ENCODE measurements around the gene TEX28.
"Not testable (repeated sequence)": the region's sequence is repeated elsewhere in the genome, so short reads cannot be mapped to it uniquely, and the experiment has no call there.

TEX28 gene

DNA sequence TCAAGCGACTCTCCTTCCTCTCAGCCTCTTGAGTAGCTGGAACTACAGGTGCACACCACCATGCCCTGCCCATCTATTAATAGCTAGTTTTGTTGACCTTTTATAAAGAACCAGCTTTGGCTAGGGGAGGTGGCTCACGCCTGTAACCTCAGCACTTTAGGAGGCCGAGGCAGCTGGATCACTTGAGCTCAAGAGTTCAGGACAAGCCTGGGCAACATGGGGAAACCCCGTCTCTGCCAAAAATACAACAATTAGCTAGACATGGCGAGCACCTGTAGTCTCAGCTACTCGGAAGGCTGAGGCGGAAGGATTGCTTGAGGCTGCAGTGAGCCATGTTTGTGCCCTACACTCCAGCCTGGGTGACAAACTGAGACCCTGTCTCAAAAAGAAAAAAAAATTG lies 3.4 kb upstream of the TEX28 start:
- peak overlapping the region; percentile 19; the same call in 1 of the 2 replicates for H3K4me2 ChIP-seq (ENCODE audit: low read length)
- no peaks in the 10 kb centered on the region for H3K36me3 ChIP-seq (ENCODE audit: control insufficient read depth, low read length)
- no peaks in the 10 kb centered on the region for H4K20me1 ChIP-seq (ENCODE audit: control insufficient read depth, insufficient read depth, low read depth, low read length)
- no peaks in the 10 kb centered on the region for H3K9me3 ChIP-seq (ENCODE audit: control insufficient read depth, insufficient read depth, low read length)
- no peak overlapping the region for H3K27ac ChIP-seq (ENCODE audit: low read depth, low read length)
- H3K4me1 ChIP-seq (ENCODE audit: control insufficient read depth, low read length): peaks cover 11% of the 10 kb centered on the region
- H3K9me2 ChIP-seq (replicated peaks; ENCODE audit: control insufficient read depth, low read length): no peaks in the 10 kb centered on the region
- no peaks in the 10 kb centered on the region for H3K27me3 ChIP-seq (ENCODE audit: control insufficient read depth, low read length)
- H3K4me3 ChIP-seq (ENCODE audit: low read length): no peak overlapping the region
- TF ChIP-seq EZH2phosphoT487 (IDR thresholded peaks at IDR 0.05; ENCODE audit: borderline replicate concordance, low read length) (no peak), CTCF (IDR thresholded peaks at IDR 0.05; ENCODE audit: low read depth, low read length, poor library complexity, severe bottlenecking) (no peak)
- H3K79me2 ChIP-seq (ENCODE audit: control insufficient read depth, low read length): no peaks in the 10 kb centered on the region
- no peaks in the 10 kb centered on the region for H3F3A ChIP-seq (ENCODE audit: control insufficient read depth, insufficient read depth)

- H3K4me1 ChIP-seq (ENCODE audit: control insufficient read depth, low read length): peaks cover 11% of the 10 kb centered on the region
- H3K4me3 ChIP-seq (ENCODE audit: low read length): no peak overlapping the region
- no peaks in the 10 kb centered on the region for H3K79me2 ChIP-seq (ENCODE audit: control insufficient read depth, low read length)
- no peaks in the 10 kb centered on the region for H3K9me3 ChIP-seq (ENCODE audit: control insufficient read depth, insufficient read depth, low read length)
- no peaks in the 10 kb centered on the region for H4K20me1 ChIP-seq (ENCODE audit: control insufficient read depth, insufficient read depth, low read depth, low read length)
- TF ChIP-seq EZH2phosphoT487 (IDR thresholded peaks at IDR 0.05; ENCODE audit: borderline replicate concordance, low read length) (no peak), CTCF (IDR thresholded peaks at IDR 0.05; ENCODE audit: low read depth, low read length, poor library complexity, severe bottlenecking) (no peak)
- H3K36me3 ChIP-seq (ENCODE audit: control insufficient read depth, low read length): no peaks in the 10 kb centered on the region
- H3K4me2 ChIP-seq (ENCODE audit: low read length): no peak overlapping the region
- H3K27ac ChIP-seq (ENCODE audit: low read depth, low read length): no peak overlapping the region
- no peaks in the 10 kb centered on the region for H3K27me3 ChIP-seq (ENCODE audit: control insufficient read depth, low read length)
- H3F3A ChIP-seq (ENCODE audit: control insufficient read depth, insufficient read depth): no peaks in the 10 kb centered on the region
- H3K9me2 ChIP-seq (replicated peaks; ENCODE audit: control insufficient read depth, low read length): no peaks in the 10 kb centered on the region
Measured at GRCh38 chrX:154296731-154297130, 1.8 kb upstream of the TEX28 start.

DNA sequence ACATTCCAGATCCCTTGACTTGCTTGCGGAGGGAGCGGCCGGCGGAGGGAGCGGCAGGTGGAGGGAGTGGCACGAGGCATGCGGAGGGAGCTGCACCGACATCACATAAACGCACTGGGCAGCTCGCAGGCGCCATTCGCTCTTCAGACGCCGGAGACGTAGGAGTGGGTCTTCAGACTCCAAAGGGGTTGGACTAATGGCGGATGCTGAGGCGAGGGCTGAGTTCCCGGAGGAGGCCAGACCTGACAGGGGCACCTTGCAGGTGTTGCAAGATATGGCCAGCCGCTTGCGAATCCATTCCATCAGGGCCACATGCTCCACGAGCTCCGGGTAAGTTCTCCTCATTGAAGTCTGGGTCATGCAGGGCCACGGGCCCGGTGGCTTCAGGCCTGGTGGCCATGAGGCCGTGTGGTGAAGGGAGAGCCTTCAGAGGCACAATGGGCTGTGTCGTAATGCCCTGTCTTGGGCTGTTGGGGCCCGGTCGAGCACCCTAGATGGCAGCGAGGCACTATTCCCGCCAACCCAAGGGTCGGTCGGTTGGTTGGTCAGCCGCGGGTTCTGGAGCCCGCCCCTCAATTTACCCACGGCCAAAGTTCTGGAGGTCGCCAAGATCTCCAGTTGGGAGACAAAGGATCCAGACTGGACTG lies 863 bp upstream of the TEX28 start, which contains the start of gene TKTL1:
Gene TKTL1 (plus strand): TSS at position 132 of the 647 bp plus-strand sequence. CDS start 65 bp downstream, at position 197.
- Histone ChIP-seq H4K20me1 (ENCODE audit: control insufficient read depth, insufficient read depth, low read depth, low read length) (no peaks in the 10 kb centered on the region), H3K27ac (ENCODE audit: low read depth, low read length) (no peak within 1 kb of the TSS), H3K4me1 (ENCODE audit: control insufficient read depth, low read length) (peaks cover 11% of the 10 kb centered on the region), H3K9me3 (ENCODE audit: control insufficient read depth, insufficient read depth, low read length) (no peaks in the 10 kb centered on the region), H3K27me3 (ENCODE audit: control insufficient read depth, low read length) (no peaks in the 10 kb centered on the region), H3F3A (ENCODE audit: control insufficient read depth, insufficient read depth) (no peaks in the 10 kb centered on the region), H3K79me2 (ENCODE audit: control insufficient read depth, low read length) (no peaks in the 10 kb centered on the region), H3K36me3 (ENCODE audit: control insufficient read depth, low read length) (no peaks in the 10 kb centered on the region), H3K4me2 (ENCODE audit: low read length) (no peak within 1 kb of the TSS), H3K4me3 (ENCODE audit: low read length) (no peak within 1 kb of the TSS), H3K9me2 (replicated peaks; ENCODE audit: control insufficient read depth, low read length) (no peaks in the 10 kb centered on the region)
- no peak for TF ChIP-seq EZH2phosphoT487 (IDR thresholded peaks at IDR 0.05; ENCODE audit: borderline replicate concordance, low read length)
- TF ChIP-seq CTCF (IDR thresholded peaks at IDR 0.05; ENCODE audit: low read depth, low read length, poor library complexity, severe bottlenecking): no peak

- not testable (repeated sequence) for H3K36me3 ChIP-seq (ENCODE audit: control insufficient read depth, low read length); H3K27me3 ChIP-seq (ENCODE audit: control insufficient read depth, low read length); H3K9me2 ChIP-seq (replicated peaks; ENCODE audit: control insufficient read depth, low read length); H3K4me1 ChIP-seq (ENCODE audit: control insufficient read depth, low read length); H3K4me3 ChIP-seq (ENCODE audit: low read length); H3K9me3 ChIP-seq (ENCODE audit: control insufficient read depth, insufficient read depth, low read length); H3K27ac ChIP-seq (ENCODE audit: low read depth, low read length); H4K20me1 ChIP-seq (ENCODE audit: control insufficient read depth, insufficient read depth, low read depth, low read length); H3K79me2 ChIP-seq (ENCODE audit: control insufficient read depth, low read length); H3K4me2 ChIP-seq (ENCODE audit: low read length); H3F3A ChIP-seq (ENCODE audit: control insufficient read depth, insufficient read depth)
Measured at GRCh38 chrX:154286406-154286805, 8.5 kb downstream of the TEX28 start.

- H3K4me2 ChIP-seq (ENCODE audit: low read length); H3K79me2 ChIP-seq (ENCODE audit: control insufficient read depth, low read length); H3K4me3 ChIP-seq (ENCODE audit: low read length); H4K20me1 ChIP-seq (ENCODE audit: control insufficient read depth, insufficient read depth, low read depth, low read length); H3K9me2 ChIP-seq (replicated peaks; ENCODE audit: control insufficient read depth, low read length); H3K4me1 ChIP-seq (ENCODE audit: control insufficient read depth, low read length); H3K27me3 ChIP-seq (ENCODE audit: control insufficient read depth, low read length); H3K9me3 ChIP-seq (ENCODE audit: control insufficient read depth, insufficient read depth, low read length); H3F3A ChIP-seq (ENCODE audit: control insufficient read depth, insufficient read depth); H3K36me3 ChIP-seq (ENCODE audit: control insufficient read depth, low read length); H3K27ac ChIP-seq (ENCODE audit: low read depth, low read length): not testable (repeated sequence)
Measured at GRCh38 chrX:154284489-154285338, 10.2 kb downstream of the TEX28 start.
